MM.1S (cell line): ENCODE measurements around the gene CCL13.

ENCODE experiments used
- CTCF ChIP-seq: fragments of 300-600 bp; sonication (generic); IDR thresholded peaks from 2 replicates; pipeline ENCODE4 v1.5.1; 2016; ENCODE audit warnings: antibody characterized with exemption, low read length, mixed read lengths
- EZH2 ChIP-seq: fragments of 300-600 bp; sonication (generic); optimal IDR thresholded peaks from 2 replicates; pipeline ENCODE3; 2017; ENCODE audit warnings: low read depth, mild to moderate bottlenecking, antibody characterized with exemption, low read length, mixed read lengths
- EZH2phosphoT487 ChIP-seq: fragments of 300-600 bp; sonication (generic); IDR thresholded peaks from 2 replicates; pipeline ENCODE4 v1.6.1; 2018; ENCODE audit warnings: antibody characterized with exemption, low read length

DNA sequence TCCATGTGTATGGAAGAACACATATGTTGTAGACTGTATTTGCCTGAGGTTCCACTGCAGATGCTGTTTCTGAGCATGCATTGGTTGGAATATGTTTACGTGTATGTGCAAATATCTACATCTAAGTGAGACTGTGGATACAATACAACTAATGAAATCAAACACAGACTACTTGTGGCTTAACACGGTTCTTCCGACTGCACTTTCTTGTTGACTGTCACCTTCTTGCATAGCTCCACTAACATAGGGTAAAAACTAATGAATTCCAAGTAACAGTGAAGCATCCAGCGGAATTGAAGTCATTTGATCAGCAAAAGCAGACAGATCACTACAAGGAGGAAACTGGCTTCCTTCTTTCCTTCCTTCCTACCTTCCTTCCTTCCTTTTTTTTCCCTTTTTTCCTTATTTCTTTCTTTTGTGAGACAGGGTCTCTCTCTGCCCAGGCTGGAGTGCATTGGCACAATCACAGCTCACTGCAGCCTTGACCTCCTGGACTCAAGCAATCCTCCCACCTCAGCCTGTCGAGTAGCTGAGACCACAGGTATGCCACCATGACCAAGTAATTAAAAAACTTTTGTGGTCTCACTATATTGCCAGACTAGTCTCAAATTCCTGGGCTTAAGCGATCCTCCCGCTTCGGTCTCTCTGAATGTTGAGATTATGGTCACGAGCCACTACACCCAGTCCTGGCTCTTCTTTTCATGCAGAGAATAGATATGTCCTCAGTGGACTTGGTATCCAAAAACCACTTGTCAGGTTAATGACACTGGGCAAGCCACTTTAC, 28.7 kb downstream of the CCL13 start:
- TF ChIP-seq EZH2phosphoT487 (no peak), CTCF (no peak), EZH2 (no peak)
